Endothelial cell of umbilical vein (primary cell): ENCODE results near the gene HOXC5.

Experiments
- POLR2A ChIP-seq: IDR thresholded peaks from 2 replicates; pipeline ENCODE4 v1.6.1; 2012; ENCODE audit warnings: low read depth, mild to moderate bottlenecking, control low read depth, low read length
- POLR2AphosphoS5 ChIP-seq: IDR thresholded peaks from 2 replicates; pipeline ENCODE4 v1.6.1; 2012; ENCODE audit warnings: low read depth, mild to moderate bottlenecking, control low read depth, low read length, moderate library complexity; ENCODE audit not compliant: insufficient read depth
- TF ChIP-seq, protein P1 (sequence below): IDR thresholded peaks from 2 replicates; pipeline ENCODE4 v1.6.1; 2011; ENCODE audit not compliant: insufficient read depth, insufficient read length
- TF ChIP-seq, protein P2 (sequence below), 2 donors: IDR thresholded peaks; 1 replicate in 1 of 2; 2 replicates in 1 of 2; pipeline ENCODE4 v1.5.1; 2011; ENCODE audit warnings: low read length in 2 of 2, mild to moderate bottlenecking in 2 of 2, moderate library complexity in 2 of 2, control low read depth in 1 of 2, inconsistent platforms in 1 of 2, low read depth in 1 of 2; ENCODE audit not compliant: insufficient read depth in 1 of 2; ENCODE audit errors: extremely low read depth in 1 of 2

DNA sequence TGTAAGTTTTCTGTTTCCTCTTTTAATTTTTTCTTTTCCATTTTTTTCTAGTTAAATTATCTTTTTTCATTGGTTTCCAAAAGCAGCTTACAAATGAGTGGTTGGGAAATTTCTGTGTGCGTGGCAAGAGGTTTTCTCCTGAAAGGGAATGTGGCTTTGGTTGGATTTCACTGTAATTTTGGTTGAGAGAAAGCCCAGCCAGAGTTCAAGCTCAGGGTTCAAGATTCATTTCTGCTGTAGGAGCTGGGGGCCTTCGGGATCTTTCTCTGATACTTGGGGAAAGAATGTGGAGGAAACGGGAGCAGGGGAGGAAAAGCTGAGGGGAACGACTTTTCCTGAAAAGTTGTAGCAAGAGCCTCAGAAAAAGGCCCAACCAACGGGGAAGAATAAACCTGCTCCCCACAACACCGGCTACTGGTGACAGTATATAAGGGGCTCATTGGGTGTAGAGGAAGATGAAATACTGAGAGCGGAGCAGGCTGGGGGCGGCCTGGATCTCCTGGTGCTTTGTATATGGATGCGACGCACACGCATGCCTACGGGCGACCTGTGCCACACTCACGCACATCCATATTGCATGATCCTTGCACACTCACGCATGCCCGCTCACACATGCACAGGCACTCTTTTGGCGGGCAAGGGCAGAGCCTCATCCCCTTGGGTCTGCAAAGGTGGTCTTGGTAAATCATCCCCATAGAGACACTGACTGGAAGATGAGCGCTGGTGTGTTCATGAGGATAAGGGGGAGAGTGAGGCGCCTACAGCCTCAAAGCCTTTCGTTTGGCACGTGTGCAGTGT, 46.0 kb upstream of the HOXC5 start:
- TF ChIP-seq, protein P1, sequence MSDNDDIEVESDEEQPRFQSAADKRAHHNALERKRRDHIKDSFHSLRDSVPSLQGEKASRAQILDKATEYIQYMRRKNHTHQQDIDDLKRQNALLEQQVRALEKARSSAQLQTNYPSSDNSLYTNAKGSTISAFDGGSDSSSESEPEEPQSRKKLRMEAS, result no peak
- TF ChIP-seq, protein P2, sequence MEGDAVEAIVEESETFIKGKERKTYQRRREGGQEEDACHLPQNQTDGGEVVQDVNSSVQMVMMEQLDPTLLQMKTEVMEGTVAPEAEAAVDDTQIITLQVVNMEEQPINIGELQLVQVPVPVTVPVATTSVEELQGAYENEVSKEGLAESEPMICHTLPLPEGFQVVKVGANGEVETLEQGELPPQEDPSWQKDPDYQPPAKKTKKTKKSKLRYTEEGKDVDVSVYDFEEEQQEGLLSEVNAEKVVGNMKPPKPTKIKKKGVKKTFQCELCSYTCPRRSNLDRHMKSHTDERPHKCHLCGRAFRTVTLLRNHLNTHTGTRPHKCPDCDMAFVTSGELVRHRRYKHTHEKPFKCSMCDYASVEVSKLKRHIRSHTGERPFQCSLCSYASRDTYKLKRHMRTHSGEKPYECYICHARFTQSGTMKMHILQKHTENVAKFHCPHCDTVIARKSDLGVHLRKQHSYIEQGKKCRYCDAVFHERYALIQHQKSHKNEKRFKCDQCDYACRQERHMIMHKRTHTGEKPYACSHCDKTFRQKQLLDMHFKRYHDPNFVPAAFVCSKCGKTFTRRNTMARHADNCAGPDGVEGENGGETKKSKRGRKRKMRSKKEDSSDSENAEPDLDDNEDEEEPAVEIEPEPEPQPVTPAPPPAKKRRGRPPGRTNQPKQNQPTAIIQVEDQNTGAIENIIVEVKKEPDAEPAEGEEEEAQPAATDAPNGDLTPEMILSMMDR (IDR thresholded peaks at IDR 0.05; ENCODE audit: extremely low read depth in 1 of 2, insufficient read depth in 1 of 2, low read depth in 1 of 2, low read length in 2 of 2), result no peak
- TF ChIP-seq POLR2AphosphoS5, result no peak
- TF ChIP-seq POLR2A, result no peak
